ENCODE results near the gene TMC6.
"Not testable (repeated sequence)": the region's sequence is repeated elsewhere in the genome, so short reads cannot be mapped to it uniquely, and the experiment has no call there.

Gene TMC6

DNA sequence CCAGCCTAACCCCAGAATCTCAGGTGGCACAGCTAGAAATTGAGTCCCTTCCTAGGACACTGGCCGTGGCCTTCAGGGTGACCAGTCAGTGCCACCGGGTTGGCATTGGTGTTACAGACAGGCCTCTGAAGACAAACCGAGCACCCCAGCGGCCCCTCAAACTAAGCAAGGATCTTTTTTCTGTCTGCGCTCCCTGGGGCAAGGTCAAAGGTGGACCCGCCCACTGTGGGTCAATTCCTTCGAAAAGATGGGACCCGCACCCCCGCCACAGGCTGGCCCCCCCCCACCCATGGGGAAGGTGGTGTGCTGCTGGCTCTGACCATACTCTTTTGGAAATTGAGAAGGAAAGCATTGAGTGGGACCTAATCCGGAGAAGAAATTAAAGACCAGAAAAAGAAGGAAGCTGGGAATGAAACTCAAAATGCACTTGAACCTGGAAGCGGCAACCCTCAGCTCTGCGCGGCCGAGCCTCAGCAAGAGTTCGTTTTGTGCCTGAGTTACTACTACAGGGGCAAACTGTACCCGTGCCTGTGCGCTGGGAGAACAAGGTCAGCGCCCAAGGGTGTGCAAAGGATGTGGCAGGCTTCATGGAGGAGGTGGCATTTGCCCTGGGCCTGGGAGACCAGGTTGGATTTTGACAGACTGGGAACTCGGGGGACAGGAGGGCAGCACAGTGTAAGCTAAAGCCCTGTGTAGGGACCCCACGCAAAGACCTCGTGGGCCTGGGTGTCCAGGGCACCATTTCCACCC, 20.4 kb downstream of the TMC6 start:
- DNase-seq, result no peak

GRCh38 chr17:78107457-78107856, 21.1 kb downstream of the TMC6 start:
- DNase-seq, result no peak

DNA sequence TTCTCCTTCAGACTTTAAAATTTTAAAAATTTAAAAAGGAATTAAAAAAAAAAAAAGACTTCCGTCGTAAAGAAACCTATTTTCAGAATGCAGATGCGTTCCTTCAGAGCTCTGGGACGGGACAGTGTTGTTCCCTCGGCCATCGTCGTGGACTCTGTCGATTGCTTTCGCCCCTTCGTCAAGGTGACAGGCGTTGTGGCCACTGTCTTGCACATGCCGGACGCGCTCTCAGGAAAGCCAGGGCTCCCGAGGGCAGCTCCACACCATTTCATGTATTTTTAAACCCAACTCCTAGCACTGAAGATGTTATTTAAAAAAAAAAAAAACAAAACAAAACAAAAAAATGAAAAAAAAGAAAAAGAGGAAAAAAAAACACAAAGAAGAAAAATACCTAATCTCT, 22.3 kb downstream of the TMC6 start:
- no peak for DNase-seq

DNA sequence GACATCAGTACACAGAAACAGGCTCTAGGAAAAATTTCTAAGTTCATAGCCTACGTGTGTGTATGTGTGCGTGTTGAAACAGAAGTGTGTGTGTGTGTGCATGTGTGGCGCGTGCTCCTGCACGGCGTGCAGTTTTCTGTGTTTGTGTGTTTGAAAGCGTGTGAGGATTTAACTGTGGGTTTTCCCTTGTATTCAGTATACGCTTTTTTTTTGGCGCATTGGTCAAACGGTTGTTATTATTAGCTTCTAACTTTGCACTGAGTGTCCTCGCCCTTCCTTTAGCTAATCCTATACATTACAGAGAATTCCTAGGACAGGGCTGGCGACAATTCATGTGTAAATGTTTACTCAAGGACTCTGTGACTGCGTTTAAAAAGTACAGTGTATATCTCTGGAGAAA, 23.0 kb downstream of the TMC6 start:
- DNase-seq, result no peak

DNA sequence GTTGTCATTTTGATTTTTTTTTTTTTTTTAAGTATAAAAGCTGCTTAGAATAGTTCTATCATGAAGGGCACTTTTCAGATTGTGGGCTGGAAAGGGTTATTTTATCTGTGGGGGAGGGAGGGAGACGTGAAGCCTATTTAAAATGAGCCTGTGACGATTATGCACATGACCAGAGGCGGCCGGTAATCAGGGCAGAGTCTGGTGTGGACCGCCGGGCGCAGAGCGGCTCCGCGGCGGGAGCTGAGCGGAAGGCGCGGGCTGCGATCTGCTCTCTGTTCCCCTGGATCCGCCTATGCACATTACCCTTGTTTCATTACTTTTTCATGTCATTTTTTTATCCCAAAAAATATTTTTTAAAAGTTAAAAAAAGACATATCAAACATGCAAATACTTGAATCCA, 23.5 kb downstream of the TMC6 start:
- DNase-seq, result no peak

DNA sequence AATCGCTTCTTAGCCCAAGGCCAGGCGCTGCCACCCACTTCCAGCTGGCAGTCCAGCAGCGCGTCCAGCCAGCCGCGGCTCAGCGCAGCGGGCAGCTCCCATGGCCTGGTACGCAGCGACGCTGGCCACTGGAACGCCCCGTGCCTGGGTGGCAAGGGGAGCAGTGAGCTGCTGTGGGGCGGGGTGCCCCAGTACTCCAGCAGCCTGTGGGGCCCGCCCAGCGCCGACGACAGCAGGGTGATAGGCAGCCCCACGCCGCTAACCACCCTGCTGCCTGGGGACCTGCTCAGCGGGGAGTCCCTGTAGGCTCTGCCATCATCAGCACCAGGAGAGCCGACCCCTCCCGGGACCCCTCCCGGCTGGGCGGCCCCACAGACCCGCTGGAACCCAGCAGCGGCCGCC, 24.0 kb downstream of the TMC6 start:
- DNase-seq, result no peak

- DNase-seq, result no peak
These were observed 25.2 kb downstream of the TMC6 start for GRCh38 chr17:78103311-78103710.

DNA sequence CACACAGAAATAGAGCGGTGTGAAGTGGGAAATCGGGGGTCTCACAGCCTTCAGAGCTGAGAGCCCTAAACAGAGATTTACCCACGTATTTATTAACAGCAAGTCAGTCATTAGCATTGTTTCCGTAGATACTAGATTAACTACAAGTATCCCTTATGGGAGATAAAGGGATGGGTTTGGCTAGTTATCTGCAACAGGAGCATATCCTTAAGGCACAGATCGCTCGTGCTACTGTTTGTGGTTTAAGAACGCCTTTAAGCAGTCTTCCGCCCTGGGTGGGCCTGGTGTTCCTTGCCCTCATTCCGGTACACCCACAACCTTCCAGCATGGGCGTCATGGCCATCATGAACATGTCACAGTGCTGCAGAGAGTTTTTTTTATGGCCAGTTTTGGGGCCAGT, 27.0 kb downstream of the TMC6 start:
- no peak for DNase-seq

- DNase-seq, result no peak
These were observed 27.4 kb downstream of the TMC6 start for GRCh38 chr17:78101112-78101511.

DNA sequence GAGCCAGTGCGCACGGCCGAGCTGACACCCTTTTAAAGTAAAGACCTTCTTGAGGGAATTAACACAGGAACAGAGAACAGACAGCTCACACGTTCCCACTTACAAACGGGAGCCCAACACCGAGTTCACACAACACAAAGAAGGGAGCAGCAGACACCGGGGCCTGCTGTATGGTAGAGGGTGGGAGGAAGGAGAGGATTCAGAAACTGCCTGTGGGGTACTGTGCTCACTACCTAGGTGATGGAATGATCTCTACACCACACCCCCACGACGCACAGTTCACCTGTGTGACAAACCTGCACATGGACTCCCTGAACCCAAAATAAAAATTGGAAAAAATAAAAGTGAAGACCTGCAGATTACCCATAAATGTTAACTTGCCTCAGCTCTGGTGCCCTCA, 32.5 kb downstream of the TMC6 start:
- DNase-seq, result no peak

- no peak for DNase-seq
These were observed 33.5 kb downstream of the TMC6 start for GRCh38 chr17:78095035-78095434.

- DNase-seq, result no peak
These were observed 35.7 kb downstream of the TMC6 start for GRCh38 chr17:78092794-78093324.

DNA sequence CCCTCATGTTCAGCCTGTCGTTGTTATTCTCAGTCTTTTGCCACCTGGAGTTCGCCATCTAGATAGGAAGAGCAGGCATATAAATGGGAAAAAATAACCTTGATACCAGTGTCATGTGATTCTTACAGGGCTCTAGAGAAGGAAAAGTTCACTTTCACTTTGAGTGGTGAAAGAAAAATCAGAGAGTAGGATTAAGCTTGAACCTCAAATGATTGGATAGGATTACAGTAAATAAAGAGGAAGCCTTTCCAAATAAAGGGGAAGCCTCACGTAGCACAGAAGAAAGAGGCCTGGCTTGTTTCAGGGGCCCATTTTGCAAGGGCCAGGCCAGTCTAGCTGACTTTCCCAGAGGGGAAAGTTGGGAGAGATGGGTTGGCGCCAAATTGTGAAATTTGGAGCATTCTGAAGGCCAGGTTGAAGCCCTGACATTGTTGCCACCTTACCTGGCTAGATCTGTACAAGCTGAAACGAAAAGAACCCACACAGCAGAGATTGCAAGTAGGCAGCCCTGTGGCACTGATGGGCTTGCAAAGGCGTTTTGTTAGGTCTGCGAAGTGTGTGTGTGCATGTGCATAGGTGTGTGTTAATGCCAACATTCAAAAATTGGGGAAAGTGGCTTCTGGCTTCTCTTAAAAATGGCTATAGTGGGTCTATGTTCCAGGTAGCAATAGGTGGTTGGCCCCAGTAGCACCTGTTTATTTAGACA, 38.8 kb downstream of the TMC6 start:
- no peak for DNase-seq

DNA sequence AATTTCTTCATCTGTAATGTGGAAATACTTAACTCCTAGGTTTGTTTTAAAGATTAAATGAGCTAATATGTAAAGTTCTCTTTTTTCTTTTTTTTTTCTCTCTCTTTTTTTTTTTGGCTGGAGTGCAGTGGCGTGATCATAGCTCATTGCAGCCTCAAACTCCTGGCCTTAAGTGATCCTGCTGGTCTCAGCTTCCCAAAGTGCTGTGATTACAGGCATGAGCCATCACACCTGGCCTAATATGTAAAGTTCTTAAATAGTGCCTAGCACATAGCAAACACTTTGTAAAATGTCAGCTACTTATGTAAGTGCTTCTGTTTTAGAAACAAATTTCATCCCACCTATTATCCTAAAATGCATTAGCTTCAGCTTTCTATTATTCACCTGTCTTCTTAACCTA, 40.0 kb downstream of the TMC6 start:
- no peak for DNase-seq

- no peak for DNase-seq
These were observed 41.8 kb downstream of the TMC6 start for GRCh38 chr17:78086740-78087139.

DNA sequence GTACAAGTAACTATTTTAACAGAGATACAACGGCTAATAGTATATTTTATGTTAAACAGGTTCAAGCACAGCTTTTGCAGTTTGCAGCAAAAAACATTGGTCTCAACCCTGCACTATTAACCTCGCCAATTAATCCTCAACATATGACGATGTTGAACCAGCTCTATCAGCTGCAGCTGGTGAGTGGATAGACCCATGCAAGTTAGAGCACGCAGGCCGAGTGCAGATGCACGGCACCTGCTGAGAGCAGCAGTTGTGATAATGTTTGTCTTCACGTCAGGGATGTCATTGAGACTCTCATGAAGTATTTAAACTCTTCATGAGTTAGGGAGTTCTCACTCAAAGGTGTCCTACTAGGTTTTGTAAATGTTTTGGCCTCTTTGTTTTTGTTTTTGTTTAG, 45.6 kb downstream of the TMC6 start:
- no peak for DNase-seq

DNA sequence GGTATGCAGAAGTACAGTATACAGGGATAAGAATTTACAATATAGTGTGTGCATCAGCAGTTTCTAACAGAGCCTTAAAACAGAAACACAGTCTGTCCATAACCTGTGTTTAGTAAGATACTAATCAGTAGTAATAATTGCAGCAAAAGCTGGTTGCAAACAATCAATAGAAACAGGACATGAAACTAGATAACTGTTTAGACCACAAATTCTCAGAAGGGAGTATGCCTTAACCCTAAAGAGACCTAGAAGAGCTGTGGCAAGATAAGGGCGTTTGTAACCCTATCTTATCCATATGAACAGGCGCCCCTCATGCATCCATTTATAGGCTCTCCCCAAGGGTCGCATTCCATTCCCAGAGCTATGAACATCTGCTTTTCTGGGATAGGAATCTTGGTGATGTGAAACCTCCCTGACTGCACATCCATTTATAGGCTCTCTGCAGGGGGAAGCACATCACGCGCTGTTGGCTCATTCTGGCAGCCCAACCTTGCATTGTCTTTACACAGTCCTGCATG, 46.1 kb downstream of the TMC6 start:
- DNase-seq, result peak; percentile 88

DNA sequence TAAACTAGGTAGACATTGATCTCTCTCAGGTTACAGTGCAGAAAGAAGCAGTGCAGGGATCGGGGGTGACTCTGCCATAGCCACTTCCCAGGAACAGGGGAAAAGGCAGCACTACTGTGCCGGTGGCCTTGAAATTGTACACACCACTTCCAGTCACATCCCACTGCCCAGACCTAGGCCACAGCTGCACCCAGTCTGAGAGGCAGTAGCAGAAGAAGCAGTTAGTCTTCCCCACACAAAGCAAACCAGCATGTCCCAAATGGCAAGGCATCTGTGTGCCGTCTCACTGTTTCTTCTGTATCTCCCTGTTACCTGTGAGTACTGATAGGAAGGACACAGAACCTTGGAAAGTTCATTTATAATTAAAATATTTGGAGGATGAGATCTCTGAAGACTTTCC, 47.0 kb downstream of the TMC6 start:
- no peak for DNase-seq

GRCh38 chr17:78079253-78079652, 49.3 kb downstream of the TMC6 start:
- DNase-seq, result no peak

GRCh38 chr17:78075545-78075944, 53.0 kb downstream of the TMC6 start:
- DNase-seq, result no peak

- DNase-seq, result no peak
These were observed 53.5 kb downstream of the TMC6 start for GRCh38 chr17:78075011-78075410.

GRCh38 chr17:78072961-78073360, 55.6 kb downstream of the TMC6 start:
- DNase-seq, result no peak

- DNase-seq, result no peak
These were observed 58.9 kb downstream of the TMC6 start for GRCh38 chr17:78069695-78070094.

GRCh38 chr17:78066976-78067375, 61.6 kb downstream of the TMC6 start:
- DNase-seq, result not testable (repeated sequence)

All from hematopoietic multipotent progenitor cell treated with erythropoietin and hydrocortisone succinate and interleukin-3 and kit ligand, for 6 days (in vitro differentiated cells).